Right hindlimb (tissue), 1 donor: ENCODE results near the gene LATS2.
A peak's percentile ranks its signal among the peaks of the same experiment; 100 is the strongest.
"Not testable (repeated sequence)": the region's sequence is repeated elsewhere in the genome, so short reads cannot be mapped to it uniquely, and the experiment has no call there.

Experiments
- DNase-seq: peaks from one replicate; pipeline ENCODE4 v3.0.0-alpha.2; 2018

LATS2 gene

DNA sequence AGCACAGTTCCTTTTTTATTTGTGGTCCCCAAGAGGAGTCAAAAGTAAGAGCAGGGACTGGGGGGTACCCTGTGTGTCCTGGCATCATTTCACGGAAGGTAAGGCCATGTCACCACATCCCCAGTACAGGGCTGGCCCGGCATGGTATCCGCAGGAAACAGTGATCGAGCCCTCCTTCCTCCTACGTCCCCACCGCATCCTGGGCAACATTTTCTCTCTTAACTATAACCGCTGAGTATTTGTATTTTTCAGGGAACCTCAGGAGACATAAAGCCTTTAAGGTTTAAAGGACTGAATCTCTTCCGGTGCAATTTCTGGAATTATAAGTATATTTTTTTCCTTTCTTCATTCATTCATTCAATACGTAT, 13.6 kb upstream of the LATS2 start:
- DNase-seq = peak; percentile 47

GRCh38 chr13:21074546-21074945, 13.2 kb upstream of the LATS2 start:
- peak; percentile 80 for DNase-seq

GRCh38 chr13:21071924-21072323, 10.5 kb upstream of the LATS2 start:
- DNase-seq = no peak

GRCh38 chr13:21071015-21071414, 9.6 kb upstream of the LATS2 start:
- no peak for DNase-seq

DNA sequence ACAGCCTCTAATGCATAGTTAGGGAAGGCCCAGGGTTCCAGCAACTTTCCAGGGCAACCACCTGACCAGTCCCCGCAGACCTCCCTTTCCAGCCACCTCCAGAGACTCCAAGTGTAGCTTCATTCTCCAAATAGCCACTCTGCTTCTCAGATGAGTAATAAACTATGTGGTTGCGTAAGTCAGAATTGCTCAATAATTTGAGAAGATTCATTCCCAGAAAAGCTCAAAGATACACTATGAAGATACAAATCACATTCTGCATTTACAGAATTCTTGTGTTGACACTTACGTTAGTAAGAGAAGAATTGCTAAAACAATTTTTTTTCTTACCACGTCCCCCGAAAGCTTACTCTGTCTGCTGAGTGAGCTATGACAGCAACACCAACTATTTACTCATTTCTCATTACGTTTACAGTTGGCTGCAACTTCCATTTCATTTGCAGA, 8.2 kb upstream of the LATS2 start:
- no peak for DNase-seq

DNA sequence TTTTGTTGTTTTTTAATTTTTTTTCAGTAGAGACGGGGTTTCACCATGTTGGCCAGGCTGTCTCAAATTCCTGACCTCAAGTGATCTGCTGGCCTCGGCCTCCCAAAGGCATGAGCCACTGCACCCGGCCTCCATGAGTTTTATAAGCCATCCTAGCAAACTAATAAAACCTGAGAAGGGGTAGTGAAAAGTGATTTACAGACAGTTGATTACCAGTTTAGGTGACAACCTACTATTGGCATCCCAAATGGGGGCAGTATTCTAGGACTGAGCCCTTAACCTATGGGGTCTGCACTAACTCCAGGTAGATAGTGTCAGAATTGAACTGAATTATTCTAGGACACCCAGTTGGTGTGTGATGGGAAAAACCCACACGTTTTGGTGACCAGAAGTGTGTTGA, 6.5 kb upstream of the LATS2 start:
- DNase-seq = no peak

- no peak for DNase-seq
These were observed 5.6 kb upstream of the LATS2 start for GRCh38 chr13:21066946-21067345.

DNA sequence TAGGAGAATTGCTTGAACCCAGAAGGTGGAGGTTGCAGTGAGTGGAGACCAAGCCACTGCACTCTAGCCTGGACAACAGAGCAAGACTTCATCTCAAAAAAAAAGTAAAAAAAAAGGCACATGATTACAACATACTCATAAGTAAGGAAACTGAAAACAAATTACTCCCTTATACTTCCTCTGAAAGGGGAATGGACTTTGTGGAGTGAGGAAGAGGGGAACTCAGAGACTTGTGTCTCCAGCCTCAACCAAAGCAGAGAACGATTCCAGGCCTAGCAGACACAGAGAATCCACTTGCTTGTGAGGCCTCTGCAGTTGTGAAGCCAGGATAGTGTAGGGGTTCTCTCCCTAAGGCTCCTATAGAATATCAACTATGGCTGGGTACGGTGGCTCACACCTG, 4.3 kb upstream of the LATS2 start:
- no peak for DNase-seq

DNA sequence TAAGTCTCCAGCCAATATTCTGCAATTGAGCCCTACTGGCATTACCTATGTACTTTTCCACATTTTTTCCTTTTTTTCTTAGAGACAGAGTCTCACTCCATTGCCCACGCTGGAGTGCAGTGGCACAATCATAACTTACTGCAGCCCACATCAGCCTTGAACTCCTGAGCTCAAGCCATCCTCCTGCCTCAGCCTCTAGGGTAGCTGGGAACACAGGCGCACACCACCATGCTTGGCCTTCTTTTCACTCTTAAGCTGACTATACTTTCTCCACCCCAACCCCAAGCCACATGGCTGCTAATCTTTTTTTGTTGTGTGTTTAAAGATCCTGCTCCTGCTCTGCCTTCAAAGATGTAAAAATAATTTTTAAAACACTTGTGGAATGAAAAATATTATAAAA, 1.6 kb upstream of the LATS2 start:
- DNase-seq = no peak

DNA sequence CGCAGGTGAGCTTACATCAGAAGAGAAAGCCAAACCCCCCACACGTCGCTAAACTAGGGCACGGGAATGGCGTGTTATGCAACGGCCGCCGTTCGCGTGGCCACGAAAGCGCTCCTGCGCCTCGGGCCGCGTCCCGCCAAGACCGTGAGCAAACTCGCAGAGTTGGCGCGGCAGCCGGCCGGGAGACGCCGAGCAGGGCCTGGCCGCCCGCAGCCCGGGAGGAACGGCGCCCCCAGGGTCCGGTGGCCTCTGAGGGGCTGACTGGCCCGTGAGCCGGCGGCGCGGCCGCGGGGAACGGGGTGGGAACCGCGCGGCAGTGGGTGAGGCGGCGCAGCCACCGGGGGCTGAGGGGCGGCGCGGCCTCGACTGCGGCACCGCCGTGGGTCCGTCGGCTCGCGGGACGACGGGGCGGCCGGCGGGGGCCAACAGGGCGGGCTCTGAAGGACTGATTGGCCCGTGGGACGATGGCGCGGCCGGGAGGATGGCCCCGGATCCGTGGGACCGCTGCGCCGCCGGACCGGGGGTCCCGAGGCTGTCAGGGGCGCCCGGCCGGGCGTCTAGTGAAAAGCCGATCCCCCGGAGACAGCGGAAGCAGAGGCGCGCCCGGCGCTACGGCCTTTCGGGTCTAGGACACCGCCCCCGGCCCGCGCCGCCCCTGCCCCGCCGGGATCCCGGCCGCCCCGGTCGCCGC, 903 bp downstream of the LATS2 start:
- peak; percentile 63 for DNase-seq

DNA sequence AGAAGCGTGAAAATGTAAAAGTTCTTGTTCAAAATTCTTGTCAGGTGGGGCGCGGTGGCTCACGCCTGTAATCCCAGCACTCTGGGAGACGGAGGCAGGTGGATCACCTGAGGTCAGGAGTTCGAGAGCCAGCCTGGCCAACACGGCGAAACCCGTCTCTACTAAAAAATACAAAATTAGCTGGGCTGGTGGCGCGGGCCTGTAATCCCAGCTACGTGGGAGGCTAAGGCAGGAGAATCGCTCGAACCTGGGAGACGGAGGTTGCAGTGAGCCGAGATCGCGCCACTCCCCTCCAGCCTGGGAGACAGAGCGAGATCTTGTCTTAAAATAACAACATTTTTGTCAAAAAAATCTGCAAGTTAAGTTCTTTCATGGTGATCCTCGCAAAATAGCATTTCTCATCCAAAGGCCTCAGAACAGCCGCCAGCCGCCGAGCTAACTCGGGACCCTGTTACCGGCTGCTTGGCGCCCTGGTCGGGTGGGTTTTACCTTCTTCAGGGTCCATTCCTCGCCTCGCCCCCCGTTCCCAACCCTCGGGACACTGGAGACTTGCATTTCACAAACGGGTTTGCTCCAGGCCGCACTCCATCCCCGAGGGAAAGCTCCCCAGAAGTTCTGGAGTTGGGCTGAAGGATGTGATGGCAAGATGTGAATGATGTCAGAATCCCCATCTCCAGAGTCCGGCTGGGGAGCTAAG, 1.6 kb downstream of the LATS2 start:
- peak; percentile 32 for DNase-seq

GRCh38 chr13:21058361-21058760, 3.0 kb downstream of the LATS2 start:
- no peak for DNase-seq

GRCh38 chr13:21055511-21056045, 5.8 kb downstream of the LATS2 start:
- DNase-seq = peak; percentile 58

DNA sequence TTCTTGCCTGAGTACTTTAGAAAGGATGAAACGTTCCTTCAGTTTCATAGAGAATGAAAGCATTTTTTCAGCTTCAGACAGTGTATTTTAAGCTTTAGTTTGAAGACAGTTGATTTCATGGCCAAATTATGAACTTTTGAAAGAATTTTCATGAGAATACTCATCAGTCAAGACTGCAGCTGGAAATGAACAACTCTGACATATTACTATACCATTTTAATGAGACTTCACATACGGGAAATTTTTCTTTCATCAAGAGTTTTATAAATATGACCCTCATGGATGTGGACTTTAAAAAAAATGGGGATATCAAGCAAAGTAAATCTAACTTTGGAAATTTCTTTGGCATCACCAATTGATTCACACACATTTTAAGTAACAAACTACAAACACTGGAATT, 6.4 kb downstream of the LATS2 start:
- no peak for DNase-seq

DNA sequence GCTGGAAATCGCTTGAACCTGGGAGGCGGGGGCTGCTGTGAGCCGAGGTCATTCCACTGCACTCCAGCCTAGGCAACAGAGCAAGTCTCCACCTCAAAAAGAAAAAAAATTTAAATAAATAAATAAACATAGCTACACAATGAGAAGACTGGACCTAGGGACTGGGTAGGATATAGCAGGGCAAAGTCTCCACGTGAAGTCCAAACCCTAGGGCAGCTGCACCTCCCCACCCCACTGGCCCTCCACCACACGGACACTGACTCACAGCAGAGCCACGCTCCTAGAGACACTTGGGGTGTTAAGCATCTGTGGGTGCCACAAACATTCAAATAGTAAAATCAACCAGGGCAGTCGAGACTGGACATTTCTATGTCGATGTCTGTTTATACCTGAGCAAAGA, 7.1 kb downstream of the LATS2 start:
- DNase-seq = no peak

DNA sequence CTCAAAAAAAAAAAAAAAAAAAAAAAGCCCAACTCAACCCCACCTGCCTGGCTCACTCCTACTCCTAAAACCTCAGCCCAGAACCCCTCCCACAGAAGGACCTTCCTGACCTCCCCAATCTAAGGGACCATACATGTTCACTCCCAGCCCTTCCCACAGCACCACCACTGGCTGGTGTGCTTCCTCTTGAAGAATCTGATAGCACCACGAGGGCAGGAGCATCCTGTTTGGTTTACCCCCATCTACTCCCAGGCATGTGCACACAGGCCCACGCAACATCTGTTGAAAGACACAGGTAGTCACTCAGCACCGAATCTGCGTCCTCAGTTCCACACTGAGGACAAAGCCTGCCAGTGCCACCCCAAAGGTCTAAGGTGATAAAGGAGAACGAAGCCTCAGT, 8.2 kb downstream of the LATS2 start:
- no peak for DNase-seq

DNA sequence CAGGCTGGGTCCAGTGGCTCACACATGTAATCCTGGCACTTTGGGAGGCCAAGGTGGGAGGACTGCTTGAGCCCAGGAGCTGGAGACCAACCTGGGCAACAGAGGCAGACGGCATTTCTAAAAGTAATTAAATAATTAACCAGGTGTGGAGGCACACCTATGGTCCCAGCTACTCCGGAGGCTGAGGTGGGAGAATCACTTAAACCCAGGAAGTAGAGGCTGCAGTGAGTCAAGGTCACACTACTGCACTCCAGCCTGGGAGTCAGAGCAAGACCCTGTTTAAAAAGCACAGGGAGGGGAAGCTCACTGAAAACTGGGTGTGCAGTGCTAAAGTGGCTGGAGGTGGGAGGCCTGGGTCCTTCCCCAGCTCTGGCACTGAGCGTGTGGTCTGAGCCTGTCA, 9.7 kb downstream of the LATS2 start:
- DNase-seq = no peak

- no peak for DNase-seq
These were observed 10.8 kb downstream of the LATS2 start for GRCh38 chr13:21050288-21051197.

DNA sequence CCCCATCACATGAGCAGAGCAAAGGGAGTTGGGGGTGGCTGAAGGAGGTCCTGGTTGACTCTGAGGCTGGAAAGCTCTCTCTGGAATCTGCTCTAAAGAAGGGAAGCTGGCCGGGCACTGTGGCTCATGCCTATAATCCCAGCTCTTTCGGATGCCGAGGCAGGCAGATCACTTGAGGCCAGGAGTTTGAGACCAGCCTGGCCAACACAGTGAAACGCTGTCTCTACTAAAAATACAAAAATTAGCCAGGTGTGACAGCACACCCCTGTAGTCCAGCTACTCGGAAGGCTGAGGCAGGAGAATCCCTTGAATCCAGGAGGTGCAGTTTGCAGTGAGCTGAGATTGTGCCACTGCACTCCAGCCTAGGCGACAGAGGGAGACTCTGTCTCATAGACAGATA, 11.7 kb downstream of the LATS2 start:
- not testable (repeated sequence) for DNase-seq

DNA sequence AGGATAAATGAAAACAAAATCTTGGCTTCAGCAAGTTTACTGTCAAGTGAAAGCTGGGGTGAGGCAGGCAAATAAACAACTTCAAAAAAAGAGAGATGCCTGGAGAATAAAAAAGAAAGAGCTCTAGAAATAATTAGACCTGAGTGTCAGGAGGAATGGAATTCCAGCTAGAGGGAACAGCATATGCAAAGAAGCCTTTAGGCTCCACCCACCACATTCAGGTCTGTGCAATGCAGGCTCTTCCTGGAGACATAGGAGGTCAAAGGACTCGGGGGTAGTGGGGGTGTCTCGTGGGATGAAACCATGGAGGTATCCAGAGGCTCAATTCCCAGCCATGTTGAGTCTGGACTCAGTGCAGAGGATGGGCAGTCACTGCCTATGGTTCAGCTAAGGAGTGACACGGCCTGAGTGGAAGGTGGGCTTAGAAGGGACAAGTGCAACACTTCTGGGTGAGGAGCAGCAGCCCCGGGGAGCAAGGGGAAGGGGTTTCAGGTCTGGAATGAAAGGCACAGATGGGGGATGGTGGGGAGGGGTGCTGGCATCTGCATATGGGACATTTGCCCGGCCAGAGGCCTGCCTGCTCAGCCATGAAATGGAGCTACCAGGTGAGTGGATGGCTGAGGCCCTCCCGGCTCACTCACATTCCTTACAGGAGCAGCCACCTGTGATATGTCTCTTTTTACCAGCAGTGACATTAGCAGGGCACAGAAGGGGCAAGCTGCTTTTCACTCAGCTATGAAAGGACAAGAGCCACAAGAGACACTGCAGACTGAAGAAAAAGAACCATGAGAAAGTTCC, 12.3 kb downstream of the LATS2 start:
- DNase-seq = no peak

- no peak for DNase-seq
These were observed 13.6 kb downstream of the LATS2 start for GRCh38 chr13:21047591-21048282.

DNA sequence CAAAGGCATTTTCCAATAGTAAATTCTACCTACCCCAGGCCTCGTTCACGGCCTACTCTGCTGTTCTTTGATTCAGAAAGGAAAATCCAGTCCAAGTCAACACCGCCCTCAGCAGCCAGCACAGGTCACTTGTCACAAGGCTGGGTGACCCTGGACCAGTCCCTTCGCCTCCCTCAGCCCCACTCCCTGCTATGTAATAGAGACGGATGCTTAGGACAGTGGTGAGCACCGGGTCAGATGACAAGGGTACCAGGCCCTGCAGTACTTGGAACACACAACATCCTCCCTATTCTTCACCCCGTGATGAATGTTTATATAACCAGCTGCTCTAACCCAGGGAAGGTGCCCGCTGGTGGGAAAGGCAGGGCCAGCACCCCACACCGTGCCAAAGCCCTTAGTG, 14.3 kb downstream of the LATS2 start:
- no peak for DNase-seq
